K562 (cell line): Measurements from ENCODE around the gene ANXA3. TPM values are rescaled to one million over a fixed set of nuclear protein-coding genes. Genes with fewer than 3 reads are reported as not detected.

Experiments used
- ARID3A ChIP-seq: IDR thresholded peaks from 2 replicates; pipeline ENCODE4 v1.6.1; 2012; ENCODE audit warnings: low read depth, low read length, improper control_type of control experiment, borderline replicate concordance
- CC2D1A ChIP-seq: fragments of 450-650 bp; IDR thresholded peaks from 2 replicates; pipeline ENCODE4 v1.6.1; 2017; ENCODE audit warnings: mild to moderate bottlenecking
- CREB1 ChIP-seq, 2 experiments: sonication (generic) in 1 of 2; formaldehyde crosslinking in 1 of 2; IDR thresholded peaks; 2 replicates each; pipeline versions ENCODE4 v1.6.1 to v1.8.0; 2012 to 2022; ENCODE audit warnings: inconsistent platforms in 1 of 2, mild to moderate bottlenecking in 1 of 2, missing genetic modification reagents in 1 of 2, moderate library complexity in 1 of 2
- EGR1 ChIP-seq: fragments of 450-650 bp; conservative IDR thresholded peaks from 2 replicates; pipeline ENCODE4 v1.6.1; 2017; ENCODE audit warnings: mild to moderate bottlenecking
- GABPA ChIP-seq: fragments of 200-800 bp; sonication (Bioruptor generic); conservative IDR thresholded peaks from 2 replicates; pipeline ENCODE4 v1.6.1; 2016; ENCODE audit warnings: low read depth, missing genetic modification characterization, missing compliant biosample characterization
- GTF2E2 ChIP-seq: fragments of 200-800 bp; sonication (Bioruptor generic); IDR thresholded peaks from 2 replicates; pipeline ENCODE4 v1.6.1; 2016; ENCODE audit warnings: missing genetic modification characterization, missing compliant biosample characterization
- HDAC6 ChIP-seq: IDR thresholded peaks from 2 replicates; pipeline ENCODE4 v1.6.1; 2012; ENCODE audit warnings: low read depth, mild to moderate bottlenecking, control low read depth, inconsistent platforms, low read length, moderate library complexity
- MCM7 ChIP-seq, 2 experiments: fragments of 450-650 bp; IDR thresholded peaks; 2 replicates each; pipeline ENCODE4 v1.6.1; 2016 to 2018
- NFRKB ChIP-seq: fragments of 450-650 bp; IDR thresholded peaks from 2 replicates; pipeline ENCODE4 v1.6.1; 2016; ENCODE audit warnings: low read depth
- NFXL1 ChIP-seq: fragments of 450-650 bp; formaldehyde crosslinking; IDR thresholded peaks from 2 replicates; pipeline ENCODE4 v1.4.0; 2021; ENCODE audit warnings: mild to moderate bottlenecking
- POLR2G ChIP-seq: fragments of 200-400 bp; formaldehyde crosslinking; IDR thresholded peaks from 2 replicates; pipeline ENCODE4 v1.6.1; 2017; ENCODE audit warnings: low read depth, mild to moderate bottlenecking, antibody characterized with exemption, low read length, moderate library complexity
- RAD21 ChIP-seq, 2 experiments: fragments of 250-450 bp in 1 of 2; fragments of 450-650 bp in 1 of 2; sonication (Bioruptor Pico) in 1 of 2; formaldehyde crosslinking in 1 of 2; IDR thresholded peaks in 1 of 2; conservative IDR thresholded peaks in 1 of 2; 2 replicates each; pipeline versions ENCODE4 v1.4.0 to v1.8.0; 2020 to 2022; ENCODE audit warnings: mild to moderate bottlenecking in 2 of 2, moderate library complexity in 1 of 2
- RB1 ChIP-seq: fragments of 450-650 bp; IDR thresholded peaks from 2 replicates; pipeline ENCODE4 v1.6.1; 2017; ENCODE audit warnings: low read depth, mild to moderate bottlenecking
- RBM17 ChIP-seq: fragments of 200-400 bp; formaldehyde crosslinking; IDR thresholded peaks from 2 replicates; pipeline ENCODE4 v1.6.1; 2017; ENCODE audit warnings: low read depth, mild to moderate bottlenecking, low read length, borderline replicate concordance
- RBM34 ChIP-seq: fragments of 200-400 bp; formaldehyde crosslinking; IDR thresholded peaks from 2 replicates; pipeline ENCODE4 v1.6.1; 2018; ENCODE audit warnings: low read length, borderline replicate concordance; ENCODE audit not compliant: insufficient read depth
- RFX5 ChIP-seq: IDR thresholded peaks from 2 replicates; pipeline ENCODE4 v1.6.1; 2011; ENCODE audit warnings: low read depth, mild to moderate bottlenecking, improper control_type of control experiment, low read length
- SMC3 ChIP-seq: conservative IDR thresholded peaks from 2 replicates; pipeline ENCODE4 v1.6.1; 2011; ENCODE audit warnings: low read depth, low read length, improper control_type of control experiment; ENCODE audit not compliant: insufficient read depth
- TAF9B ChIP-seq: fragments of 450-650 bp; IDR thresholded peaks from 2 replicates; pipeline ENCODE4 v1.6.1; 2018; ENCODE audit warnings: mild to moderate bottlenecking; ENCODE audit not compliant: partially characterized antibody
- TFAM ChIP-seq: fragments of 250-450 bp; sonication (Bioruptor Pico); conservative IDR thresholded peaks from 2 replicates; pipeline ENCODE4 v1.5.0; 2021; ENCODE audit warnings: mild to moderate bottlenecking, moderate library complexity
- THRB ChIP-seq: fragments of 450-650 bp; formaldehyde crosslinking; conservative IDR thresholded peaks from 2 replicates; pipeline ENCODE4 v1.4.0; 2022; ENCODE audit warnings: mild to moderate bottlenecking, missing genetic modification characterization
- ZC3H4 ChIP-seq: sonication (generic); formaldehyde crosslinking; IDR thresholded peaks from 2 replicates; pipeline ENCODE4 v1.9.0; 2021; ENCODE audit warnings: missing genetic modification reagents, borderline replicate concordance
- ZNF212 ChIP-seq: fragments of 450-650 bp; formaldehyde crosslinking; IDR thresholded peaks from 2 replicates; pipeline ENCODE4 v1.4.0; 2020; ENCODE audit warnings: mild to moderate bottlenecking
- ZNF3 ChIP-seq: fragments of 250-450 bp; sonication (Bioruptor Pico); IDR thresholded peaks from 2 replicates; pipeline ENCODE4 v1.5.0; 2021; ENCODE audit warnings: mild to moderate bottlenecking, moderate library complexity
- polyA plus RNA-seq, 8 experiments: library from polyadenylated mRNA; depleted of rRNA in 4 of 8; stranded (reverse) in 5 of 8; unstranded in 3 of 8; fragments of >200 nt; fragmentation: Nextera tagmentation in 2 of 8; fragmentation: Illumina TruSeq in 1 of 8; extraction: Ambion mirVana in 2 of 8; extraction: Trizol in 1 of 8; gene quantifications; 2 replicates each; pipeline versions ENCODE4 v1.2.1 to v1.2.3, GENCODE V29; 2011 to 2014; ENCODE audit warnings: inconsistent platforms in 1 of 8, missing spikeins in 1 of 8
- total RNA-seq, 7 experiments: library from RNA; depleted of rRNA in 6 of 7; stranded (reverse); fragments of >200 nt in 6 of 7; fragmentation: Illumina TruSeq in 2 of 7; extraction: Trizol in 2 of 7; gene quantifications; 2 replicates each; pipeline versions ENCODE4 v1.2.1 to v1.2.3, GENCODE V29; 2011 to 2021; ENCODE audit warnings: low replicate concordance in 1 of 7
- TF ChIP-seq, protein P1 (sequence below): fragments of 450-650 bp; IDR thresholded peaks from 2 replicates; pipeline ENCODE4 v1.6.1; 2014; ENCODE audit warnings: low read depth, mild to moderate bottlenecking, moderate library complexity, borderline replicate concordance

The ANXA3 gene
- total and polyA plus RNA-seq, 9 of the 15 experiments (the other 6 are each of a cell fraction or from before 2014, with no cell fraction given) = 6.3 to 15.5 (median 9.8) TPM

DNA sequence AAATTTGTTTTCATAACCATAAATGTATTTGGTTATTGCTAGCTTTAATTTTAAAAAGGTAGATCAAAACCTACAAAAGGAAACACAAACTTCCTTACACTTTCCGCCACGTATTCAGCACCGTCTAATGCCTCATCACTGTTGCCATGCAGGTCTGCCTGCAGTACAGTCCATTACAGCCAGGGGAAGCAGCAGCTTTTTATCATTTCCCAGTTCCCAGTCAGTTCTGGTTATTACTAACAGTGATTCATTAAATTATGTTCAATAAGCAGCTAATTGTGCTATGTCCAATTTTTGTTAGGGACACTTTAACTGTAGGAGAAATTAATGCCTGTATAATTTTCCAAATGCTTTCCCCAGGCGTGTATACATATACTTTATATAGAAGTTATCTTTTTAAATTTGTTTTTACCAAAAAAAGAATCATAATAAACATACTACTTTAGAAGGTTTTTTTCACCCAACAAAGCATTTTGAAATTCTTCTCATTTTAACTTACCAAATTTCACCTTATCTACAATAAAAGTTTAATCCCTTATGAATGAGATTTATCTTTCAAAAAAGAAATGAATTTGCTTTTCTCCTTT is 93.3 kb downstream of the ANXA3 start (continued):
- TF ChIP-seq CREB1 (IDR thresholded peaks at IDR 0.05) = no peak; the same call in 1 of the 2 replicates
- TF ChIP-seq CREB1 (CRISPR knock-in tag; IDR thresholded peaks at IDR 0.05) = peak; percentile 43; the same call in 1 of the 2 replicates
- TF ChIP-seq GABPA (tag) = 0 out of 2 replicates have a peak, but pooled peaks have one; percentile 1
- TF ChIP-seq EGR1 = no peak
- TF ChIP-seq SMC3 = peak; percentile 71
- TF ChIP-seq TFAM (CRISPR knock-in tag) = no peak
- TF ChIP-seq NFRKB = no peak
- TF ChIP-seq ARID3A = peak; percentile 84; the same call in 1 of the 2 replicates
- TF ChIP-seq TAF9B = no peak
- TF ChIP-seq, protein P1, sequence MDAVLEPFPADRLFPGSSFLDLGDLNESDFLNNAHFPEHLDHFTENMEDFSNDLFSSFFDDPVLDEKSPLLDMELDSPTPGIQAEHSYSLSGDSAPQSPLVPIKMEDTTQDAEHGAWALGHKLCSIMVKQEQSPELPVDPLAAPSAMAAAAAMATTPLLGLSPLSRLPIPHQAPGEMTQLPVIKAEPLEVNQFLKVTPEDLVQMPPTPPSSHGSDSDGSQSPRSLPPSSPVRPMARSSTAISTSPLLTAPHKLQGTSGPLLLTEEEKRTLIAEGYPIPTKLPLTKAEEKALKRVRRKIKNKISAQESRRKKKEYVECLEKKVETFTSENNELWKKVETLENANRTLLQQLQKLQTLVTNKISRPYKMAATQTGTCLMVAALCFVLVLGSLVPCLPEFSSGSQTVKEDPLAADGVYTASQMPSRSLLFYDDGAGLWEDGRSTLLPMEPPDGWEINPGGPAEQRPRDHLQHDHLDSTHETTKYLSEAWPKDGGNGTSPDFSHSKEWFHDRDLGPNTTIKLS = peak; percentile 81
- no peak for TF ChIP-seq POLR2G
- TF ChIP-seq RB1 = no peak
- TF ChIP-seq RFX5 = peak; percentile 95
- peak; percentile 75 to 80 for TF ChIP-seq RAD21 (CRISPR knock-in tag; conservative IDR thresholded peaks at IDR 0.05 in 1 of 2, IDR thresholded peaks at IDR 0.05 in 1 of 2)
- TF ChIP-seq MCM7 (IDR thresholded peaks at IDR 0.05) = 0 out of 4 replicates have a peak, but pooled peaks of 1 of the 2 experiments have one; percentile 71
- TF ChIP-seq HDAC6 = no peak
- TF ChIP-seq THRB (CRISPR knock-in tag) = no peak
- no peak for TF ChIP-seq RBM34
- TF ChIP-seq CC2D1A = peak; percentile 46; the same call in 1 of the 2 replicates
- TF ChIP-seq RBM17 = no peak
- no peak for TF ChIP-seq GTF2E2
- TF ChIP-seq NFXL1 (CRISPR knock-in tag) = no peak
- TF ChIP-seq ZNF3 (CRISPR knock-in tag) = no peak
- no peak for TF ChIP-seq ZC3H4 (CRISPR knock-in tag)
- no peak for TF ChIP-seq ZNF212 (CRISPR knock-in tag)
